NT2/D1 (cell line): ENCODE data around the gene CYB561D1.
A peak's percentile ranks its signal among the peaks of the same experiment; 100 is the strongest.

Source experiments
- DNase-seq: peaks from one replicate; pipeline ENCODE4 v3.0.0-alpha.2; 2011; ENCODE audit warnings: low read depth, low spot score
- H3K27me3 ChIP-seq: 2 replicates; pipeline ENCODE4 v1.6.0; 2011; ENCODE audit warnings: mild to moderate bottlenecking; ENCODE audit not compliant: insufficient read length, insufficient read depth
- H3K36me3 ChIP-seq: 2 replicates; pipeline ENCODE4 v1.6.1; 2011; ENCODE audit warnings: mild to moderate bottlenecking, low read length, mixed read lengths; ENCODE audit not compliant: insufficient read depth, insufficient read length
- H3K4me1 ChIP-seq: 2 replicates; pipeline ENCODE4 v1.5.1; 2011; ENCODE audit not compliant: insufficient read depth, insufficient read length
- H3K4me3 ChIP-seq: 2 replicates; pipeline ENCODE4 v1.5.1; 2011; ENCODE audit warnings: low read depth; ENCODE audit not compliant: insufficient read length
- H3K9ac ChIP-seq: 2 replicates; pipeline ENCODE4 v1.6.0; 2011; ENCODE audit warnings: low read depth; ENCODE audit not compliant: insufficient read length
- H3K9me3 ChIP-seq: 2 replicates; pipeline ENCODE4 v1.5.1; 2011; ENCODE audit warnings: mild to moderate bottlenecking, low read length; ENCODE audit not compliant: insufficient read depth
- SUZ12 ChIP-seq: IDR thresholded peaks from 2 replicates; pipeline ENCODE4 v1.6.1; 2011; ENCODE audit not compliant: insufficient read length, insufficient read depth; ENCODE audit errors: extremely low read depth
- YY1 ChIP-seq: IDR thresholded peaks from 2 replicates; pipeline ENCODE4 v1.6.1; 2011; ENCODE audit not compliant: insufficient read length, insufficient read depth
- ZNF274 ChIP-seq: IDR thresholded peaks from 2 replicates; pipeline ENCODE4 v1.6.1; 2011; ENCODE audit warnings: mild to moderate bottlenecking, low read depth, low read length

Gene CYB561D1

DNA sequence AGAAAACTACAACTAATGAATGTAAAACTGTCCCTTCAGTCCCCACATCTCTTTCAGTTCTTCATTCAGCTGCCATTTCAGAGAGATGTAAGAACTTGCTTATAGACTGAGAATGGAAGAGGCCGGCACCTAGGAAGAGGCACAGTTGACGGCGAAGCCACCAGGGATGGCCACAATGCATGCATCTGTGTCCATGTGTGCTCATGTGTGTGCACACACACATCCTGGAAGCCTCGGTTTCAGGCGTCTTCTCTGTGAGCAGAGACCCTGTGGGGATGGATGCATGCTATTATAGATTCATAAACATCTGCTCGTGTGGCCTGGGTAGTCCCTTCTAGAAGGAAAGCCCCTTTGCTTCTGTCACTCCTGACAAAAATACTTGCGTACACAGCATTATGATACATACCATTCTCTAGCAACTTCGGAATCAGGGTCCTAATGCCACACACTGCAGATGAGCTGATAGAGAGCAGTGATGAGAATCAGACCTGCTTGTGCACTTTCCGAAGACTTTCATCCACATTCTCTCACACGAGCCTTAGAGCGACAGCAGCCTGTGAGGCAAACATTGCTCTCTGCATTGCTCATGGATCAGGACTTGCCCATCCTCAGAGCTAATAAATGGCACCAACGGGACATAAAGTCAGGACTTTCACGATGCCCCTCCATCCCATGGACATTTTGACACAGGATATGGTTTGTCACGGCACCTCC is 33.4 kb downstream of the CYB561D1 start:
- no peak for TF ChIP-seq SUZ12
- TF ChIP-seq YY1, result no peak
- no peak for TF ChIP-seq ZNF274
- Histone ChIP-seq H3K27me3 (peaks cover 19% of the 10 kb centered on the region), H3K4me3 (no peak overlapping the region), H3K4me1 (peaks cover 6% of the 10 kb centered on the region), H3K9ac (no peak overlapping the region), H3K9me3 (0 out of 2 replicates have a peak, but pooled peaks cover 7% of the 10 kb centered on the region), H3K36me3 (no peaks in the 10 kb centered on the region)
- DNase-seq, result no peak

DNA sequence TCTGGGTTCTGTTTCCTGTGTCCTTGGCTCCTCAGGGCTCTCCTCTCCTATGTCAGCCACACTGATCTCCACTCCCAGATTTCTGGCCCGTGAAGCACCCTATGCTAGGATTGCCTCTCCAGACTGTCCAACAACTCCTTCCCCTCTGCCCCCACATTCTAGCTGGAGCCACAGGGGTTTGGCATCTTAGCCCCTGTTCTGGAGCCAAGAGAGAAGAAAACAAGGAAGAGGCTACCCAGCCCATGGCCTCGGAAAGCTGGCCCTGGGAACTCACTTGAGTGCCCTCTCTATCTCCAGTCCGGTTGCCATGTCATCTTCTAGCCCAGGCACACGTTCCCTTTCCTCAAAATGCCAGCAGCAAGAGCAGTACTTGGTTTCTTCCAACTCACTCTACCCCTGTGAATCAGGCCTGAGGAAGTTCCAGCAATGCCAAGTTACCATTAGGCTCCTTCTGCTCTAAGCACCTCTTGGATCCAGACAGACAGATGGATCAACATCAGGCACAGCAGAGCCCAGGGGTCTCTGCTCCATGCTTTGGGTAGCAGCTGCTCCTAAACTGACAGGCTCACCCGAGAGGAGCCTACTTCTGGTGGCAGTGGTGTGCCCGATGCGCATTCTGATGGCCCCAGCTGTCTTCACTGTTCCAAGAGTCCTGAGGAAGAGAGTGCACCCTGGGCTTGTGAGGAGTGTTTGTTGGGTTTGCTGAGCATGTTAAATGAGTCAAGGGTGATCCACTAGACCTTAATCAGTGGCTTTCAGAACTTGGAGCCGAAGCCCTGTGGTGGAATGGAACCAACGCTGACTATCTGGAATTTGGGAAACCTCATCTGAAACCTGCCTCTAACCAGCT is 34.2 kb downstream of the CYB561D1 start:
- TF ChIP-seq SUZ12 (no peak), ZNF274 (no peak), YY1 (no peak)
- peaks cover 19% of the 10 kb centered on the region for H3K27me3 ChIP-seq
- DNase-seq, result no peak

DNA sequence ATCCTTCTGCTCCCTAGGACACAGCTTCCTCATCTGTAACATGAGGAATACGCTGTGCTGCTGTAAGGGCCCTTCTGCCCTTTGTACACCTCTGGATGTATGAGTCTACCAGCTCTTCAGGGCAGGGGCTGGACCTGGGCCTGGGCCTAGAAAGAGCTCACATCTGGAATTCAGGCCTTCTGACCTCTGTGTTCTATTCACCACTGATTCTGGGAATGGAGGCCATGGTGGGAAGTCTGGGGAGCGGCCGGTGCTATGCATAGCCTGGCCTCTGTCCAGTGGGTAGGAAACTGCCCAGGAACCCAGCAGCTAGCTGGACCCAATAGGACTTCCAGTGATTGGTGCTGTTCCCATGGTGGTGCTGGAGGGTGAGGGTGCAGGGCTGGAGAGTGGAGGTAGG is 34.8 kb downstream of the CYB561D1 start:
- no peaks in the 10 kb centered on the region for H3K36me3 ChIP-seq
- H3K4me3 ChIP-seq, result no peak overlapping the region
- peaks cover 19% of the 10 kb centered on the region for H3K27me3 ChIP-seq
- DNase-seq, result no peak
- peaks cover 13% of the 10 kb centered on the region for H3K4me1 ChIP-seq
- TF ChIP-seq ZNF274, result no peak
- TF ChIP-seq SUZ12, result no peak
- TF ChIP-seq YY1, result no peak
- no peak overlapping the region for H3K9ac ChIP-seq
- 0 out of 2 replicates have a peak, but pooled peaks cover 6% of the 10 kb centered on the region for H3K9me3 ChIP-seq

More for the DNA sequence above, 34.2 kb downstream of the CYB561D1 start:
- Histone ChIP-seq H3K4me3 (no peak overlapping the region), H3K9ac (no peak overlapping the region), H3K4me1 (peaks cover 12% of the 10 kb centered on the region), H3K9me3 (0 out of 2 replicates have a peak, but pooled peaks cover 7% of the 10 kb centered on the region), H3K36me3 (no peaks in the 10 kb centered on the region)

DNA sequence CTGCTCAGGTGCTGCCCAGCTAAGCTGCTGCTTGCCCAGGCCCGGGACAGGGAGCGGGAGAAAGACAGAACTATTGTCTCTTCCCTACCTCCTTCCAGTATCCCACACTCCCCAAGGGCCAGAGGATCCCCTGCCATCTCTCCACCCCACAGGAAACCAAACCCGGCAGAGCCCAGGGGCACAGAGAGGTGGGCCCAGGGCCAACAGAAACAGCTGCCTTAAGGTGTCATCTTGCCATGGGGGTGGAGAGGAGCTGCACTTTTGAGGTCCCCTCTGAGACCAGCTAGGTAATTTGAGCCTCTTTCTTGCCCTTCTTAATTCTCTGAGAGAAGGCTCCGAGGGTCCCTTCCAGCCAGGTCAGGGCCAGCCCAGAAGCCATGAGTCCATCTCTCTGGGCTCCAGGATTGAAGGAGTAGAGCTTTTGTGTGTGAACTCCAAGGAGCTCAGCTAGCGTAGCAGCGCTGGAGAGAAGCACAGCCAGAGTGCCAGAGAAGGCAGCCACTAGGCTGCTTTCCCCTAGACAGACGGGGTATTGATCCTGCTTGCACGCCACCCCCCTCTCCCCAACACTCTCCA is 36.1 kb downstream of the CYB561D1 start:
- no peaks in the 10 kb centered on the region for H3K9me3 ChIP-seq
- peaks cover 13% of the 10 kb centered on the region for H3K4me1 ChIP-seq
- TF ChIP-seq SUZ12 (no peak), YY1 (no peak), ZNF274 (no peak)
- no peaks in the 10 kb centered on the region for H3K36me3 ChIP-seq
- peaks cover 19% of the 10 kb centered on the region for H3K27me3 ChIP-seq
- H3K4me3 ChIP-seq, result no peak overlapping the region
- DNase-seq, result no peak
- H3K9ac ChIP-seq, result peak overlapping the region; percentile 8

DNA sequence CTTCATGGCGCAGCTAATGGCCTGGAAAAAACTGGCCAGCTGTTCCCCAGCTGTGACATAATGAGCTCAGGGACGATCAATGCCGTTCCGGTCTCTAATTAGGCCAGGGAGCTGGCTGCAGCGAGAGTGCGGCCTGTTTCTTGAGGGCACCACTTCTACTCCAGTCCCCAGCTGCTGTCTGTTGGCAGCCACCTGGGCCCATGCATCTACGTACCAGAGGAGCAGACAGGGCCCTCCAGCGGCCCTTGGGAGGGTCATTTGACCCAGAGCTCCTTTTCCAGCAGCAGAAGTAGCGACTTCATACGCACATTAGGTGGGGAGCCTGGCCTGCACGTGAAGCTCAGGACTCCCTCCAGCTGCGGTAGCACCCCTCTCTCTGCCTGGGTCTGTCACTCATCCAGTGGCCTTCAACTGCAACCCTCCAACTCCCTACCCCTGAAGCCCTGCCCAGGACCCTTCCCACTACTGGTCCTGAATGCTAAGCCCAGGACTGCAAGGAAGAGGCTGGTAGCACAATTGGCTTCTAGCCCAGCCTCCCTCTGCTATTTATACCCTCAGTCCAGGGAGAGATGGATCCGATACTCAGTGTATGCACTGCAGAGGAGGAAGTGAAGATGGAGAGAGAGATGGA is 36.7 kb downstream of the CYB561D1 start:
- TF ChIP-seq SUZ12 (no peak), YY1 (no peak), ZNF274 (no peak)
- Histone ChIP-seq H3K27me3 (peaks cover 19% of the 10 kb centered on the region), H3K9me3 (no peaks in the 10 kb centered on the region), H3K4me1 (peaks cover 13% of the 10 kb centered on the region), H3K4me3 (no peak overlapping the region), H3K9ac (peak overlapping the region; percentile 8), H3K36me3 (no peaks in the 10 kb centered on the region)
- no peak for DNase-seq

DNA sequence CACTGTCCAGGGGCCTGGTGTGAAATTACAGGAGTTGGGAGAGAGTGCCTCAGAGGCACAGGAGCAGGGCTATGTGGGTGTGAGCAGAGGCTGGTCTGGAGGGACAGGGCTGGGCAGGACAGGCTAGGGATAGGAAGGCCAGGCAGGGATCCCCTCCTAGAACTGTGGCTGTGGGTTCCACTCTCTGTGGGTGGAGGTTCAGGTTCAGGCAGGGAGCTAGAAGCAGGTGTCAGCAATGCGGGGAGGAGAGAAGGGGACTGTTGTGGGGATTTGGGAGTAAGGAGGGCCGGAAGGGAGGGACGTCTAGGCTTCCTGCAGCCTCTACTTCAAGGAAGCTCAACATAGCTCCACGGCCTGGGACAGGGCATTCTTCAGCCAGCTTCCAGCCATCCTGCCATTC is 37.5 kb downstream of the CYB561D1 start:
- no peaks in the 10 kb centered on the region for H3K36me3 ChIP-seq
- H3K4me1 ChIP-seq, result peaks cover 13% of the 10 kb centered on the region
- no peaks in the 10 kb centered on the region for H3K9me3 ChIP-seq
- no peak for DNase-seq
- H3K9ac ChIP-seq, result peak overlapping the region; percentile 45
- no peak overlapping the region for H3K4me3 ChIP-seq
- TF ChIP-seq SUZ12 (no peak), ZNF274 (no peak)
- peaks cover 19% of the 10 kb centered on the region for H3K27me3 ChIP-seq

DNA sequence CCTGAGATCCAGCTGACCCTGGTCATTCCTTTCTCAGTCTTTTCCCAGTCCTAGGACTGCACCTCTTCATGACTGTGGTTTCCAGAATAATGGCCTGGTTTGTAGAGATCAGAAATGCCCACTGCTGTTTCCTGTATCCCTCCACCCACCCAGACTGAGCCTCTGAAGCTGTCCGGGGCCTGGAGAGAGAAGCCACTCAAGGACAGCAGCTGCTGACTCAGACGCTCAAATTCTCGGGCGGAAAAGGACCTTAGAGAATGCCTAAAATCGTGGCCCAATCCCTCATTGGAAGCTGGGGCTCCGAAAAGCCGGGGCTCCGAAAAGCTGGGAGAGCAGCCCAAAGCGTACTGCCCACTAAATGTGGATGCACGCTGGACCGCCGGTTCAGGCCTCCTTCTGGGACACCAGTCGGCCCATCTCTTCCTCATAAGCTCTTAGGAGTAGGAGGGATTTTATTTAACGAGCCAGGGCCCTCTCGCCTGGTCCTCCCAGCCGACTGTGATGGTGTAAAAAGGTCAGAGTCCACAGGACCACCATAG is 38.0 kb downstream of the CYB561D1 start:
- Histone ChIP-seq H3K4me1 (peaks cover 13% of the 10 kb centered on the region), H3K9ac (no peak overlapping the region), H3K27me3 (peaks cover 19% of the 10 kb centered on the region), H3K36me3 (no peaks in the 10 kb centered on the region), H3K9me3 (no peaks in the 10 kb centered on the region), H3K4me3 (no peak overlapping the region)
- DNase-seq, result no peak
- TF ChIP-seq ZNF274 (no peak), YY1 (no peak), SUZ12 (no peak)
